Left lung (tissue), 10 donors: ENCODE data around the gene SNAI3. TPM values are rescaled to one million over a fixed set of nuclear protein-coding genes. Genes with fewer than 3 reads are reported as not detected.

Experiments
- ATAC-seq: fragments of 200-7000 bp; cut with Tn5 transposase; one replicate; pipeline ENCODE4 v1.9.1; 2020; ENCODE audit warnings: moderate library complexity
- DNase-seq, 4 donors: peaks; one replicate each; pipeline ENCODE4 v3.0.0-alpha.2; 2013 to 2020
- H3K27ac ChIP-seq, 2 donors: fragments of 200-600 bp; sonication (generic) in 1 of 2; one replicate each; pipeline versions ENCODE4 v1.5.0 to v1.8.0; 2020 to 2021
- H3K27me3 ChIP-seq, 2 donors: fragments of 200-600 bp; sonication (generic) in 1 of 2; one replicate each; pipeline versions ENCODE4 v1.5.0 to v1.8.0; 2020 to 2021
- H3K36me3 ChIP-seq, 2 donors: fragments of 200-600 bp; sonication (generic) in 1 of 2; one replicate each; pipeline versions ENCODE4 v1.5.0 to v1.8.0; 2020 to 2021
- H3K4me1 ChIP-seq, 2 donors: fragments of 200-600 bp; one replicate each; pipeline ENCODE4 v1.8.0; 2021
- H3K4me3 ChIP-seq, 2 donors: fragments of 200-600 bp; sonication (generic) in 1 of 2; one replicate each; pipeline versions ENCODE4 v1.5.0 to v1.8.0; 2020 to 2021; ENCODE audit warnings: mild to moderate bottlenecking in 1 of 2
- H3K9me3 ChIP-seq, 2 donors: fragments of 200-600 bp; sonication (generic) in 1 of 2; one replicate each; pipeline versions ENCODE4 v1.5.0 to v1.8.0; 2020 to 2021
- CTCF ChIP-seq, 2 donors: fragments of 200-600 bp; sonication (generic) in 1 of 2; IDR thresholded peaks; one replicate each; pipeline versions ENCODE4 v1.5.0 to v1.8.0; 2021; ENCODE audit warnings: antibody characterized with exemption in 2 of 2
- intact Hi-C, 2 donors: fragments of 100-400 bp; cut with DNase I; formaldehyde crosslinking; loops; one replicate each; pipeline versions ENCODE4 v1.11.2 to v1.14.2; 2022
- polyA plus RNA-seq, 6 donors: library from polyadenylated mRNA; unstranded; fragments of 120-200 nt; gene quantifications; one replicate each; pipeline ENCODE4 v1.2.1, GENCODE V29; 2013; ENCODE audit not compliant: insufficient read length in 6 of 6
- total RNA-seq, 2 donors: library from RNA; stranded (reverse); fragmentation: NEBNext Ultra II Directional; extraction: Animal tissue kit (Norgen Biotek cat#: 25700); gene quantifications; one replicate each; pipeline ENCODE4 v1.2.1, GENCODE V29; 2021
- donor health status: DM: no; HTN: yes; CAD: no.
- donor health status: DM: no; HTN: no; CAD: no.

SNAI3 gene
- total and polyA plus RNA-seq, 8 donors: 0.86 to 2.3 (median 1.8) TPM

GRCh38 chr16:88718178-88718577, 31.9 kb upstream of the SNAI3 start:
- Histone ChIP-seq H3K27me3 (no peaks in the 10 kb centered on the region), H3K36me3 (peaks cover 0 to 100% of the 10 kb centered on the region in 2 donors), H3K4me3 (no peak overlapping the region), H3K9me3 (no peaks in the 10 kb centered on the region), H3K4me1 (no peaks in the 10 kb centered on the region), H3K27ac (no peak overlapping the region)
- TF ChIP-seq CTCF (IDR thresholded peaks at IDR 0.05): no peak
- intact Hi-C loops: no loop called here
- DNase-seq (no peak), ATAC-seq (no peak)

- Histone ChIP-seq H3K4me1 (no peaks in the 10 kb centered on the region), H3K36me3 (peaks cover 0 to 85% of the 10 kb centered on the region in 2 donors), H3K9me3 (no peaks in the 10 kb centered on the region), H3K27ac (no peak overlapping the region), H3K4me3 (no peak overlapping the region), H3K27me3 (no peaks in the 10 kb centered on the region)
- DNase-seq (no peak), ATAC-seq (no peak)
- TF ChIP-seq CTCF (IDR thresholded peaks at IDR 0.05): no peak
- intact Hi-C loops: no loop called here
Measured at GRCh38 chr16:88716601-88717001, 30.3 kb upstream of the SNAI3 start.

- no peak for ATAC-seq
- Histone ChIP-seq H3K36me3 (peaks cover 0 to 81% of the 10 kb centered on the region in 2 donors), H3K4me1 (no peaks in the 10 kb centered on the region), H3K4me3 (no peak overlapping the region), H3K9me3 (no peaks in the 10 kb centered on the region), H3K27me3 (no peaks in the 10 kb centered on the region), H3K27ac (no peak overlapping the region)
- intact Hi-C loops: no loop called here
- no peak for DNase-seq
- no peak for TF ChIP-seq CTCF (IDR thresholded peaks at IDR 0.05)
Measured at GRCh38 chr16:88716201-88716600, 29.9 kb upstream of the SNAI3 start.

GRCh38 chr16:88715312-88716190, 29.2 kb upstream of the SNAI3 start:
- DNase-seq: no peak
- no peak for TF ChIP-seq CTCF (IDR thresholded peaks at IDR 0.05)
- Histone ChIP-seq H3K4me3 (no peak overlapping the region), H3K27me3 (no peaks in the 10 kb centered on the region), H3K27ac (no peak overlapping the region), H3K4me1 (no peaks in the 10 kb centered on the region), H3K9me3 (no peaks in the 10 kb centered on the region), H3K36me3 (peaks cover 0 to 75% of the 10 kb centered on the region in 2 donors)
- intact Hi-C loops: no loop called here
- ATAC-seq: no peak

- H3K9me3 ChIP-seq: no peaks in the 10 kb centered on the region
- H3K27ac ChIP-seq: no peak overlapping the region
- no peaks in the 10 kb centered on the region for H3K4me1 ChIP-seq
- intact Hi-C loops: no loop called here
- peaks cover 0 to 71% of the 10 kb centered on the region in 2 donors for H3K36me3 ChIP-seq
- no peak for TF ChIP-seq CTCF (IDR thresholded peaks at IDR 0.05)
- no peak for DNase-seq
- no peak overlapping the region for H3K4me3 ChIP-seq
- no peaks in the 10 kb centered on the region for H3K27me3 ChIP-seq
- no peak for ATAC-seq
Measured at GRCh38 chr16:88714420-88715302, 28.4 kb upstream of the SNAI3 start.
